ENCODE results near the gene NDUFA11. TPM values are rescaled to one million over a fixed set of nuclear protein-coding genes. Genes with fewer than 3 reads are reported as not detected.

NDUFA11 gene
- total and polyA plus RNA-seq, 9 of the 15 experiments (the other 6 are each of a cell fraction or from before 2014, with no cell fraction given) = 63.3 to 486 (median 274) TPM

GRCh38 chr19:5893907-5894703, 9.5 kb downstream of the NDUFA11 start (continued):
- TF ChIP-seq POLR2G (IDR thresholded peaks at IDR 0.05; ENCODE audit: low read depth, low read length) = peak; percentile 67
- peak in 1 of 2 experiments; percentile 77; a peak in 2 of 4 replicates for TF ChIP-seq RCOR1 (IDR thresholded peaks at IDR 0.05; ENCODE audit: borderline replicate concordance in 1 of 2, low read depth in 2 of 2, low read length in 2 of 2)
- peak; percentile 65 for TF ChIP-seq TAL1 (IDR thresholded peaks at IDR 0.05)
- 0 out of 2 replicates have a peak, but pooled peaks have one; percentile 25 for TF ChIP-seq PML (IDR thresholded peaks at IDR 0.05; ENCODE audit: low read length)
- 0 out of 2 replicates have a peak, but pooled peaks have one; percentile 20 for TF ChIP-seq MEF2A (IDR thresholded peaks at IDR 0.05; ENCODE audit: control insufficient read depth, low read depth, low read length)
- 0 out of 4 replicates have a peak, but pooled peaks of 1 of the 2 experiments have one; percentile 23 for TF ChIP-seq TEAD1 (CRISPR knock-in tag; IDR thresholded peaks at IDR 0.05)
- TF ChIP-seq ATF1 (CRISPR knock-in tag; IDR thresholded peaks at IDR 0.05) = no peak
- TF ChIP-seq ATF1 (tag; IDR thresholded peaks at IDR 0.05) = peak; percentile 57
- TF ChIP-seq TCF3 (CRISPR knock-in tag; IDR thresholded peaks at IDR 0.05) = peak; percentile 79
- TF ChIP-seq, protein P1, sequence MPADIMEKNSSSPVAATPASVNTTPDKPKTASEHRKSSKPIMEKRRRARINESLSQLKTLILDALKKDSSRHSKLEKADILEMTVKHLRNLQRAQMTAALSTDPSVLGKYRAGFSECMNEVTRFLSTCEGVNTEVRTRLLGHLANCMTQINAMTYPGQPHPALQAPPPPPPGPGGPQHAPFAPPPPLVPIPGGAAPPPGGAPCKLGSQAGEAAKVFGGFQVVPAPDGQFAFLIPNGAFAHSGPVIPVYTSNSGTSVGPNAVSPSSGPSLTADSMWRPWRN (IDR thresholded peaks at IDR 0.05; ENCODE audit: low read depth) = peak; percentile 98
- TF ChIP-seq, protein P2, sequence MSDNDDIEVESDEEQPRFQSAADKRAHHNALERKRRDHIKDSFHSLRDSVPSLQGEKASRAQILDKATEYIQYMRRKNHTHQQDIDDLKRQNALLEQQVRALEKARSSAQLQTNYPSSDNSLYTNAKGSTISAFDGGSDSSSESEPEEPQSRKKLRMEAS (CRISPR knock-in tag; IDR thresholded peaks at IDR 0.05) = peak; percentile 51; the same call in 1 of the 2 replicates
- 0 out of 2 replicates have a peak, but pooled peaks have one; percentile 38 for TF ChIP-seq MTA3 (IDR thresholded peaks at IDR 0.05; ENCODE audit: borderline replicate concordance)
- TF ChIP-seq CBX2 (IDR thresholded peaks at IDR 0.05; ENCODE audit: insufficient read depth, low read length, poor library complexity, severe bottlenecking) = no peak
- peak; percentile 71; the same call in 1 of the 2 replicates for TF ChIP-seq SMARCA4 (IDR thresholded peaks at IDR 0.05)
- TF ChIP-seq MEIS2 (IDR thresholded peaks at IDR 0.05; ENCODE audit: partially characterized antibody) = peak; percentile 24
- peak; percentile 26; the same call in 1 of the 2 replicates for TF ChIP-seq ZBTB9 (CRISPR knock-in tag; IDR thresholded peaks at IDR 0.05)
- no peak for TF ChIP-seq SRSF7 (optimal IDR thresholded peaks at IDR 0.05; ENCODE audit: low read depth, low read length)
- TF ChIP-seq GATA2 (CRISPR knock-in tag; IDR thresholded peaks at IDR 0.05) = 0 out of 2 replicates have a peak, but pooled peaks have one; percentile 9
- peak; percentile 68 to 76 for TF ChIP-seq NRF1 (conservative IDR thresholded peaks at IDR 0.05 in 1 of 2, IDR thresholded peaks at IDR 0.05 in 1 of 2)
- TF ChIP-seq, protein P3, sequence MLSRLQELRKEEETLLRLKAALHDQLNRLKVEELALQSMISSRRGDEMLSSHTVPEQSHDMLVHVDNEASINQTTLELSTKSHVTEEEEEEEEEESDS (CRISPR knock-in tag; IDR thresholded peaks at IDR 0.05) = no peak
- TF ChIP-seq HDAC2 (IDR thresholded peaks at IDR 0.05) = 0 out of 2 replicates have a peak, but pooled peaks have one; percentile 25
- TF ChIP-seq CREM (IDR thresholded peaks at IDR 0.05; ENCODE audit: low read depth) = peak; percentile 86
- TF ChIP-seq KLF16 (IDR thresholded peaks at IDR 0.05) = 0 out of 2 replicates have a peak, but pooled peaks have one; percentile 21
- TF ChIP-seq CSDE1 (IDR thresholded peaks at IDR 0.05) = no peak
- peak in 1 of 2 experiments; percentile 43; a peak in 1 of 4 replicates for TF ChIP-seq TRIM24 (IDR thresholded peaks at IDR 0.05)
- peak; percentile 64 for TF ChIP-seq CBFA2T2 (conservative IDR thresholded peaks at IDR 0.05)
- peak; percentile 42; the same call in 1 of the 2 replicates for TF ChIP-seq SOX6 (IDR thresholded peaks at IDR 0.05)
- TF ChIP-seq DPF2 (IDR thresholded peaks at IDR 0.05) = peak; percentile 63; the same call in 1 of the 2 replicates
- TF ChIP-seq ZBTB7A (IDR thresholded peaks at IDR 0.05; ENCODE audit: borderline replicate concordance, control insufficient read depth, low read depth, low read length) = peak; percentile 60; the same call in 1 of the 2 replicates

All from K562 (cell line).